Cardiac muscle cell (in vitro differentiated cells and primary cell): ENCODE measurements around the gene UCHL1. TPM values are rescaled to one million over a fixed set of nuclear protein-coding genes. Genes with fewer than 3 reads are reported as not detected.

Experiments used
- DNase-seq, 2 donors: peaks; one replicate each; pipeline versions ENCODE4 v3.0.0 to v3.0.0-alpha.2; 2010 to 2017; ENCODE audit warnings: low read depth in 1 of 2, low spot score in 1 of 2
- H3K27ac ChIP-seq: fragments of 200-600 bp; sonication (generic); 2 replicates; pipeline ENCODE4 v1.5.1; 2016
- H3K27me3 ChIP-seq: fragments of 200-600 bp; sonication (generic); 2 replicates; pipeline ENCODE4 v1.6.0; 2016; ENCODE audit warnings: control low read depth
- H3K36me3 ChIP-seq: fragments of 200-600 bp; sonication (generic); 2 replicates; pipeline ENCODE4 v1.5.1; 2016; ENCODE audit warnings: control low read depth
- H3K4me1 ChIP-seq: fragments of 200-600 bp; sonication (generic); 2 replicates; pipeline ENCODE4 v1.8.1; 2017; ENCODE audit warnings: low read depth, mild to moderate bottlenecking, mixed run types
- H3K4me3 ChIP-seq: fragments of 200-600 bp; sonication (generic); 2 replicates; pipeline ENCODE4 v1.5.1; 2016; ENCODE audit warnings: mild to moderate bottlenecking
- H3K9me3 ChIP-seq: fragments of 200-600 bp; sonication (generic); 2 replicates; pipeline ENCODE4 v1.5.1; 2017; ENCODE audit warnings: low read depth, mild to moderate bottlenecking, control low read depth
- CTCF ChIP-seq: IDR thresholded peaks from 2 replicates; pipeline ENCODE4 v1.5.1; 2012; ENCODE audit warnings: low read depth, mild to moderate bottlenecking, low read length
- polyA plus RNA-seq: library from polyadenylated mRNA; unstranded; fragments of >200 nt; fragmentation: Nextera tagmentation; extraction: Ambion mirVana; gene quantifications from 2 replicates; pipeline ENCODE4 v1.2.1, GENCODE V29; 2016
- total RNA-seq: library from RNA; depleted of rRNA; stranded (reverse); fragments of >200 nt; gene quantifications from 2 replicates; pipeline ENCODE4 v1.2.3, GENCODE V29; 2016

The UCHL1 gene
- total and polyA plus RNA-seq, 2 experiments from 2014 or later = 36.3 to 60.3 TPM

GRCh38 chr4:41236508-41236907 lies 20.2 kb upstream of the UCHL1 start:
- TF ChIP-seq CTCF = no peak
- Histone ChIP-seq H3K4me1 (no peaks in the 10 kb centered on the region), H3K9me3 (no peaks in the 10 kb centered on the region), H3K27me3 (no peaks in the 10 kb centered on the region), H3K36me3 (no peaks in the 10 kb centered on the region), H3K27ac (no peak overlapping the region), H3K4me3 (no peak overlapping the region)
- DNase-seq = no peak

GRCh38 chr4:41241919-41242318 lies 14.8 kb upstream of the UCHL1 start:
- H3K4me3 ChIP-seq = no peak overlapping the region
- no peaks in the 10 kb centered on the region for H3K36me3 ChIP-seq
- peaks cover 1% of the 10 kb centered on the region for H3K27me3 ChIP-seq
- H3K27ac ChIP-seq = no peak overlapping the region
- no peaks in the 10 kb centered on the region for H3K9me3 ChIP-seq
- H3K4me1 ChIP-seq = no peaks in the 10 kb centered on the region
- TF ChIP-seq CTCF = no peak
- DNase-seq = no peak

- peaks cover 8% of the 10 kb centered on the region for H3K27me3 ChIP-seq
- H3K36me3 ChIP-seq = no peaks in the 10 kb centered on the region
- H3K4me3 ChIP-seq = no peak overlapping the region
- H3K9me3 ChIP-seq = no peaks in the 10 kb centered on the region
- no peak for TF ChIP-seq CTCF
- H3K27ac ChIP-seq = no peak overlapping the region
- no peaks in the 10 kb centered on the region for H3K4me1 ChIP-seq
- no peak for DNase-seq
These were observed 10.7 kb upstream of the UCHL1 start for GRCh38 chr4:41245983-41246382.

- H3K27me3 ChIP-seq = peaks cover 33% of the 10 kb centered on the region
- peak overlapping the region; percentile 48 for H3K4me3 ChIP-seq
- TF ChIP-seq CTCF = no peak
- no peaks in the 10 kb centered on the region for H3K9me3 ChIP-seq
- no peaks in the 10 kb centered on the region for H3K4me1 ChIP-seq
- H3K27ac ChIP-seq = no peak overlapping the region
- peak; percentile 9 to 64 for DNase-seq
- no peaks in the 10 kb centered on the region for H3K36me3 ChIP-seq
These were observed 493 bp upstream of the UCHL1 start for GRCh38 chr4:41256131-41256739.

DNA sequence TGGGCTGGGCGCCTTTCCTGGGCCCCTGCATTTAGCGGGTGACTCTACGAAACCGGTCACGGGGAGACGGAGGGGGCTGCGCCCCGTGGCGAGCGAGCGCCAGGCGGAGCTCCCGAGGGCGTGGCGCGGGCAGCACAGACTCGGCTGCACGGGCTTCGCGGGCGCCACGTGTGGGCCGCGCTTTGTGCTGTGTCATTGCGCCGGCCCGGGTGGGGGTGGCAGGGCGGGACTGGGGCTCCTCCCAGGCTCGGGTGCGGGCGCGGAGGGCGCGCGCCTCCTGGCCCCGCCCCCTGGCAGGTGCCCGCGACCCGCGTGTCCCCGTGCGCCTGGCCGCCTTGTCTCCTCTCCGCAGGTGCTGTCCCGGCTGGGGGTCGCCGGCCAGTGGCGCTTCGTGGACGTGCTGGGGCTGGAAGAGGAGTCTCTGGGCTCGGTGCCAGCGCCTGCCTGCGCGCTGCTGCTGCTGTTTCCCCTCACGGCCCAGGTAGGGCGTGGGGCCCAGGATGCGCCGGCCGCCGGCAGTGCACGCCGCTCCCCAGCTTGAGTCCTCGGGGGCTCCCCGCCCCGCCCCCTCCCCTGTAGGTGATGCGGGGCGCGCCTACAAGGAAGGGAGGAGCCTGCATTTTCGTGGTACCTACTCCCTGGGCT lies 651 bp downstream of the UCHL1 start:
- no peaks in the 10 kb centered on the region for H3K36me3 ChIP-seq
- no peaks in the 10 kb centered on the region for H3K4me1 ChIP-seq
- peak; percentile 47 to 59 for DNase-seq
- no peak overlapping the region for H3K27ac ChIP-seq
- no peaks in the 10 kb centered on the region for H3K9me3 ChIP-seq
- peaks cover 33% of the 10 kb centered on the region for H3K27me3 ChIP-seq
- peak overlapping the region; percentile 48 for H3K4me3 ChIP-seq
- no peak for TF ChIP-seq CTCF
